ENCODE data around the gene KCTD5.

DNA sequence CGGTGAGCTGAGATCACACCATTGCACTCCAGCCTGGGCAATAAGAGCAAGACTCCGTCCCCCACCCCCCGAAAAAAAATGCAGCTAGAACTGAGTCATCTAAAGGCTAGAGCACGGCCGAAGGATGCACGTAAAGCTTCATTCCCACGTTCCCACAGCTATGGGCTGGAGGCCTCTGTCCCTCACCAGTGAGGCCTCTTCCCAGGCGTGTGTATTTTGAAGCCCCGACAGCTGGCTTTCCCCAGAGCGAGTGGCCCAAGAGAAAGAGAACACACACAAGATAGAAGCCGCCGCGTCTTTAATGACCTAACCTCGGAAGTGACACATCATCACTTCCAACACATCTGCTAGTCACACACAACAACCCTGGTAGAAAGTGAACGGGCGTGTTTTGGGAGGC is 6.6 kb upstream of the KCTD5 start:
- TF ChIP-seq CTCF (IDR thresholded peaks at IDR 0.05) (no peak), POLR2A (IDR thresholded peaks at IDR 0.05) (no peak)
